ENCODE results near the gene FARSB.

GRCh38 chr2:222652491-222653255 is 3.2 kb downstream of the FARSB start:
- TF ChIP-seq YY1 (IDR thresholded peaks at IDR 0.05; ENCODE audit: low read depth): no peak
- TF ChIP-seq EP300 (IDR thresholded peaks at IDR 0.05; ENCODE audit: borderline replicate concordance): no peak
- no peak for TF ChIP-seq FOXM1 (IDR thresholded peaks at IDR 0.05; ENCODE audit: borderline replicate concordance, low read depth)
- TF ChIP-seq REST (IDR thresholded peaks at IDR 0.05; ENCODE audit: low read depth): no peak

All from Ishikawa (cell line).